GM18499 (cell line): ENCODE measurements around the gene CAMSAP3.

Experiments used
- ATAC-seq: cut with Tn5 transposase; IDR thresholded peaks from one replicate; pipeline ENCODE4 v1.9.1; 2021; ENCODE audit warnings: moderate number of reproducible peaks; ENCODE audit not compliant: insufficient read depth, unreplicated experiment

The CAMSAP3 gene

GRCh38 chr19:7595466-7596133, at the start of gene CAMSAP3:
Gene CAMSAP3, plus strand, starts transcription at chr19:7595863. Its CDS starts 140 bp downstream, at chr19:7596003.
- no peak for ATAC-seq

GRCh38 chr19:7545904-7546303, 49.8 kb upstream of the CAMSAP3 start:
- no peak for ATAC-seq

- no peak for ATAC-seq
Measured at GRCh38 chr19:7547159-7547558, 48.5 kb upstream of the CAMSAP3 start.

GRCh38 chr19:7549429-7550148, 46.1 kb upstream of the CAMSAP3 start:
- no peak for ATAC-seq

GRCh38 chr19:7550169-7550770, 45.4 kb upstream of the CAMSAP3 start:
- ATAC-seq: no peak

GRCh38 chr19:7550987-7551761, 44.5 kb upstream of the CAMSAP3 start:
- no peak for ATAC-seq

GRCh38 chr19:7552781-7553180, 42.9 kb upstream of the CAMSAP3 start:
- ATAC-seq: no peak

GRCh38 chr19:7554565-7554964, 41.1 kb upstream of the CAMSAP3 start:
- ATAC-seq: no peak

- no peak for ATAC-seq
Measured at GRCh38 chr19:7554990-7555864, 40.4 kb upstream of the CAMSAP3 start.

GRCh38 chr19:7556696-7557315, 38.9 kb upstream of the CAMSAP3 start:
- no peak for ATAC-seq

- ATAC-seq: no peak
Measured at GRCh38 chr19:7558667-7559066, 37.0 kb upstream of the CAMSAP3 start.

GRCh38 chr19:7559102-7559501, 36.6 kb upstream of the CAMSAP3 start:
- ATAC-seq: no peak

GRCh38 chr19:7560255-7560654, 35.4 kb upstream of the CAMSAP3 start:
- ATAC-seq: no peak

GRCh38 chr19:7561325-7561724, 34.3 kb upstream of the CAMSAP3 start:
- ATAC-seq: no peak

- no peak for ATAC-seq
Measured at GRCh38 chr19:7562646-7563393, 32.8 kb upstream of the CAMSAP3 start.

- no peak for ATAC-seq
Measured at GRCh38 chr19:7564866-7565265, 30.8 kb upstream of the CAMSAP3 start.

- ATAC-seq: no peak
Measured at GRCh38 chr19:7565332-7565731, 30.3 kb upstream of the CAMSAP3 start.

GRCh38 chr19:7570761-7571160, 24.9 kb upstream of the CAMSAP3 start:
- no peak for ATAC-seq
